Measurements from ENCODE around the gene KDM4C. TPM values are rescaled to one million over a fixed set of nuclear protein-coding genes. Genes with fewer than 3 reads are reported as not detected.

The KDM4C gene
- total and polyA plus RNA-seq, 2 of the 4 experiments (the other 2 are of a cell fraction): 11.8 to 23.8 TPM

GRCh38 chr9:7085357-7085756, 327.6 kb downstream of the KDM4C start:
- POLR2A ChIA-PET (ENCODE audit: unreplicated experiment): no interaction called here
- H4K20me1 ChIP-seq (ENCODE audit: insufficient read depth, low read length): no peaks in the 10 kb centered on the region

More at GRCh38 chr9:7085357-7085756, 327.6 kb downstream of the KDM4C start:
- Histone ChIP-seq H2AK9ac (replicated peaks; ENCODE audit: low read depth, low read length, poor library complexity) (no peak overlapping the region), H2BK120ac (ENCODE audit: low read depth, low read length) (no peak overlapping the region), H3K9ac (ENCODE audit: low read depth, low read length) (no peak overlapping the region), H3K79me1 (ENCODE audit: low read depth in 1 of 2, low read length in 2 of 2) (no peaks in the 10 kb centered on the region), H2BK5ac (ENCODE audit: low read depth, low read length, poor library complexity, severe bottlenecking) (no peak overlapping the region), H3K4me1 (ENCODE audit: control insufficient read depth, insufficient read depth, low read length) (peaks cover 2% of the 10 kb centered on the region; the same call in 1 of the 2 replicates), H3K27me3 (ENCODE audit: control insufficient read depth, insufficient read depth, low read length) (no peaks in the 10 kb centered on the region), H3K4me2 (ENCODE audit: low read depth, low read length) (no peak overlapping the region), H3K4me3 (ENCODE audit: insufficient read depth, low read depth, low read length) (no peak overlapping the region), H3K27ac (ENCODE audit: insufficient read depth, low read length) (no peak overlapping the region), H3K9me1 (ENCODE audit: insufficient read depth, low read length) (peaks cover 3% of the 10 kb centered on the region; the same call in 1 of the 2 replicates), H3K4ac (ENCODE audit: low read depth, low read length) (no peak overlapping the region), H3K36me3 (ENCODE audit: control insufficient read depth, insufficient read depth, low read length) (peaks cover 4% of the 10 kb centered on the region; the same call in 1 of the 2 replicates), H3K14ac (replicated peaks; ENCODE audit: low read depth, low read length) (no peak overlapping the region), H3K18ac (ENCODE audit: low read depth, low read length) (no peak overlapping the region), H2BK15ac (ENCODE audit: low read depth, low read length) (no peak overlapping the region), H4K91ac (ENCODE audit: insufficient read depth, low read depth, low read length) (no peak overlapping the region), H2AFZ (replicated peaks; ENCODE audit: low read length, poor library complexity) (no peak overlapping the region), H2BK20ac (ENCODE audit: low read depth, low read length) (no peak overlapping the region), H3K23ac (ENCODE audit: low read depth, low read length) (no peak overlapping the region), H4K8ac (ENCODE audit: low read depth in 2 of 2, low read length in 2 of 2) (no peak overlapping the region), H3K9me3 (ENCODE audit: control insufficient read depth, insufficient read depth, low read length) (no peaks in the 10 kb centered on the region), H4K5ac (ENCODE audit: low read depth, low read length) (no peak overlapping the region), H3K56ac (ENCODE audit: extremely low read depth, insufficient read depth, low read length) (no peak overlapping the region), H2AK5ac (ENCODE audit: low read depth, low read length) (no peak overlapping the region)
- CTCF ChIA-PET: no interaction called here
- WGBS, 2 experiments (ENCODE audit: extremely low coverage in 2 of 2, insufficient read length in 1 of 2): no CpG with 5 or more reads among the region's 4 CpGs
- dilution Hi-C loops (cut with HindIII; ENCODE audit: low sequenced_read_pairs, unreplicated experiment): no loop called here
- intact Hi-C loops (cut with micrococcal nuclease): no loop called here
- in situ Hi-C loops (cut with MboI; ENCODE audit: low sequenced_read_pairs): no loop called here
- ATAC-seq (ENCODE audit: low read depth) (no peak), DNase-seq (no peak)
- no TSS peak for BruUV-seq (replicated peaks)
- TF ChIP-seq SMC3 (IDR thresholded peaks at IDR 0.05; ENCODE audit: low read depth, low read length): no peak
- TF ChIP-seq MAZ (IDR thresholded peaks at IDR 0.05; ENCODE audit: borderline replicate concordance, low read depth, low read length): no peak
- no peak for TF ChIP-seq BHLHE40 (IDR thresholded peaks at IDR 0.05; ENCODE audit: low read depth, low read length)
- no peak for TF ChIP-seq POLR2A (IDR thresholded peaks at IDR 0.05; ENCODE audit: low read depth, low read length)
- TF ChIP-seq RFX5 (IDR thresholded peaks at IDR 0.05; ENCODE audit: low read depth, low read length): no peak
- TF ChIP-seq, protein P1, sequence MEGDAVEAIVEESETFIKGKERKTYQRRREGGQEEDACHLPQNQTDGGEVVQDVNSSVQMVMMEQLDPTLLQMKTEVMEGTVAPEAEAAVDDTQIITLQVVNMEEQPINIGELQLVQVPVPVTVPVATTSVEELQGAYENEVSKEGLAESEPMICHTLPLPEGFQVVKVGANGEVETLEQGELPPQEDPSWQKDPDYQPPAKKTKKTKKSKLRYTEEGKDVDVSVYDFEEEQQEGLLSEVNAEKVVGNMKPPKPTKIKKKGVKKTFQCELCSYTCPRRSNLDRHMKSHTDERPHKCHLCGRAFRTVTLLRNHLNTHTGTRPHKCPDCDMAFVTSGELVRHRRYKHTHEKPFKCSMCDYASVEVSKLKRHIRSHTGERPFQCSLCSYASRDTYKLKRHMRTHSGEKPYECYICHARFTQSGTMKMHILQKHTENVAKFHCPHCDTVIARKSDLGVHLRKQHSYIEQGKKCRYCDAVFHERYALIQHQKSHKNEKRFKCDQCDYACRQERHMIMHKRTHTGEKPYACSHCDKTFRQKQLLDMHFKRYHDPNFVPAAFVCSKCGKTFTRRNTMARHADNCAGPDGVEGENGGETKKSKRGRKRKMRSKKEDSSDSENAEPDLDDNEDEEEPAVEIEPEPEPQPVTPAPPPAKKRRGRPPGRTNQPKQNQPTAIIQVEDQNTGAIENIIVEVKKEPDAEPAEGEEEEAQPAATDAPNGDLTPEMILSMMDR (conservative IDR thresholded peaks at IDR 0.05; ENCODE audit: low read depth, low read length): no peak
- TF ChIP-seq MXI1 (IDR thresholded peaks at IDR 0.05; ENCODE audit: borderline replicate concordance, low read depth, low read length): no peak
- TF ChIP-seq FOS (IDR thresholded peaks at IDR 0.05; ENCODE audit: low read depth, low read length): no peak
- TF ChIP-seq, protein P2, sequence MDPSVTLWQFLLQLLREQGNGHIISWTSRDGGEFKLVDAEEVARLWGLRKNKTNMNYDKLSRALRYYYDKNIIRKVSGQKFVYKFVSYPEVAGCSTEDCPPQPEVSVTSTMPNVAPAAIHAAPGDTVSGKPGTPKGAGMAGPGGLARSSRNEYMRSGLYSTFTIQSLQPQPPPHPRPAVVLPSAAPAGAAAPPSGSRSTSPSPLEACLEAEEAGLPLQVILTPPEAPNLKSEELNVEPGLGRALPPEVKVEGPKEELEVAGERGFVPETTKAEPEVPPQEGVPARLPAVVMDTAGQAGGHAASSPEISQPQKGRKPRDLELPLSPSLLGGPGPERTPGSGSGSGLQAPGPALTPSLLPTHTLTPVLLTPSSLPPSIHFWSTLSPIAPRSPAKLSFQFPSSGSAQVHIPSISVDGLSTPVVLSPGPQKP (IDR thresholded peaks at IDR 0.05; ENCODE audit: borderline replicate concordance, low read depth, low read length): no peak
- no peak for TF ChIP-seq RAD21 (IDR thresholded peaks at IDR 0.05; ENCODE audit: low read length)
- no peak for TF ChIP-seq CEBPB (IDR thresholded peaks at IDR 0.05; ENCODE audit: low read depth, low read length)
- no peak for TF ChIP-seq USF2 (IDR thresholded peaks at IDR 0.05; ENCODE audit: low read depth, low read length)
- no peak for TF ChIP-seq NFE2L2 (IDR thresholded peaks at IDR 0.05; ENCODE audit: low read depth, low read length)
- no peak for TF ChIP-seq CHD1 (IDR thresholded peaks at IDR 0.05; ENCODE audit: low read depth, low read length)
